ENCODE measurements around the gene RAB26. TPM values are rescaled to one million over a fixed set of nuclear protein-coding genes. Genes with fewer than 3 reads are reported as not detected.
A peak's percentile ranks its signal among the peaks of the same experiment; 100 is the strongest.

The RAB26 gene
- total and polyA plus RNA-seq, 2 experiments from 2014 or later: 4.1 to 8.7 TPM

GRCh38 chr16:2148714-2149629 is 547 bp downstream of the RAB26 start:
- Histone ChIP-seq H3K9me2 (ENCODE audit: insufficient read depth) (no peaks in the 10 kb centered on the region), H3K4me3 (peak overlapping the region; percentile 79), H3K27me3 (ENCODE audit: insufficient read depth) (peaks cover 9% of the 10 kb centered on the region; the same call in 1 of the 2 replicates), H3K27ac (ENCODE audit: low read depth) (no peak overlapping the region), H3K79me2 (replicated peaks; ENCODE audit: insufficient read depth) (peaks cover 16% of the 10 kb centered on the region), H3K36me3 (ENCODE audit: insufficient read depth) (peaks cover 12% of the 10 kb centered on the region; the same call in 1 of the 2 replicates), H3F3A (replicated peaks; ENCODE audit: low read depth) (peaks cover 54% of the 10 kb centered on the region), H3K4me1 (ENCODE audit: insufficient read depth) (peaks cover 32% of the 10 kb centered on the region), H3K4me2 (peak overlapping the region; percentile 100), H4K20me1 (replicated peaks; ENCODE audit: insufficient read depth) (peaks cover 25% of the 10 kb centered on the region), H2AFZ (no peak overlapping the region)
- peaks cover 8% of the 10 kb centered on the region; the same call in 1 of the 3 replicates for H3K9me3 Mint-ChIP-seq
- H3K4me1 Mint-ChIP-seq: peaks cover 28% of the 10 kb centered on the region
- peak overlapping the region; percentile 75 for H3K4me3 Mint-ChIP-seq
- H3K36me3 Mint-ChIP-seq (ENCODE audit: low read depth): peaks cover 30% of the 10 kb centered on the region
- H3K27ac Mint-ChIP-seq: no peak overlapping the region
- TF ChIP-seq NANOG (IDR thresholded peaks at IDR 0.05; ENCODE audit: borderline replicate concordance): no peak
- no peak for TF ChIP-seq EZH2 (IDR thresholded peaks at IDR 0.05; ENCODE audit: low read depth, unreplicated experiment)
- TF ChIP-seq STAT1 (IDR thresholded peaks at IDR 0.05; ENCODE audit: unreplicated experiment): no peak
- TF ChIP-seq CREB1 (CRISPR knock-in tag; IDR thresholded peaks at IDR 0.05; ENCODE audit: low read depth): no peak
- TF ChIP-seq ZNF331 (CRISPR knock-in tag; IDR thresholded peaks at IDR 0.05; ENCODE audit: low read depth): no peak
- no peak for TF ChIP-seq EZH2phosphoT487 (IDR thresholded peaks at IDR 0.05; ENCODE audit: unreplicated experiment)
- no peak for TF ChIP-seq POLR2AphosphoS5 (IDR thresholded peaks at IDR 0.05; ENCODE audit: low read depth)
- no peak for TF ChIP-seq ZNF114 (CRISPR knock-in tag; IDR thresholded peaks at IDR 0.05)
- no peak for TF ChIP-seq ZNF462 (CRISPR knock-in tag; IDR thresholded peaks at IDR 0.05)
- TF ChIP-seq ETS1 (IDR thresholded peaks at IDR 0.05): no peak
- no peak for TF ChIP-seq JUNB (IDR thresholded peaks at IDR 0.05; ENCODE audit: unreplicated experiment)
- no peak for TF ChIP-seq CTCF (conservative IDR thresholded peaks at IDR 0.05; ENCODE audit: low read depth in 2 of 2)
- TF ChIP-seq REST (IDR thresholded peaks at IDR 0.05; ENCODE audit: unreplicated experiment): no peak
- DNase-seq (ENCODE audit: low spot score) (peak; percentile 58), ATAC-seq (no peak)
- peaks cover 54% of the 10 kb centered on the region for H3K27me3 Mint-ChIP-seq (ENCODE audit: insufficient read depth, low read depth, poor library complexity)

All from GM23338 (cell line).